Smooth muscle cell (in vitro differentiated cells): ENCODE results near the gene SCUBE1. TPM values are rescaled to one million over a fixed set of nuclear protein-coding genes. Genes with fewer than 3 reads are reported as not detected.
"Not testable (repeated sequence)": the region's sequence is repeated elsewhere in the genome, so short reads cannot be mapped to it uniquely, and the experiment has no call there.

ENCODE experiments used
- DNase-seq: peaks from one replicate; lab custom pipeline; 2025; ENCODE audit not compliant: unreplicated experiment; lab: John Stamatoyannopoulos, UW
- H2AFZ ChIP-seq: fragments of 200-600 bp; sonication (generic); 2 replicates; pipeline ENCODE4 v1.6.0; 2016; ENCODE audit warnings: antibody characterized with exemption, low read depth, mild to moderate bottlenecking
- H3F3A ChIP-seq: fragments of 200-600 bp; sonication (generic); 2 replicates; pipeline ENCODE4 v1.6.0; 2017; ENCODE audit warnings: antibody characterized with exemption, low read depth
- H3K27ac ChIP-seq: fragments of 200-600 bp; sonication (generic); 2 replicates; pipeline ENCODE4 v1.5.1; 2016; ENCODE audit warnings: low read depth, mild to moderate bottlenecking
- H3K27me3 ChIP-seq: fragments of 200-600 bp; sonication (generic); 2 replicates; pipeline ENCODE4 v1.6.1; 2016; ENCODE audit warnings: low read depth, mild to moderate bottlenecking
- H3K36me3 ChIP-seq: fragments of 200-600 bp; sonication (generic); 2 replicates; pipeline ENCODE4 v1.5.1; 2016; ENCODE audit warnings: low read depth
- H3K4me1 ChIP-seq: fragments of 200-600 bp; sonication (generic); 2 replicates; pipeline ENCODE4 v1.5.1; 2016; ENCODE audit warnings: low read depth
- H3K4me2 ChIP-seq: fragments of 200-600 bp; sonication (generic); 2 replicates; pipeline ENCODE4 v1.6.0; 2016; ENCODE audit warnings: mild to moderate bottlenecking
- H3K4me3 ChIP-seq: fragments of 200-600 bp; sonication (generic); 2 replicates; pipeline ENCODE4 v1.5.1; 2016; ENCODE audit warnings: mild to moderate bottlenecking
- H3K79me2 ChIP-seq: fragments of 200-600 bp; sonication (generic); 2 replicates; pipeline ENCODE4 v1.6.0; 2016; ENCODE audit warnings: low read depth, mild to moderate bottlenecking
- H3K9ac ChIP-seq: fragments of 200-600 bp; sonication (generic); 2 replicates; pipeline ENCODE4 v1.6.0; 2016; ENCODE audit warnings: low read depth
- H3K9me3 ChIP-seq: fragments of 200-600 bp; sonication (generic); replicated peaks from 2 replicates; pipeline ENCODE4 v1.5.1; 2016; ENCODE audit warnings: low read depth
- H4K20me1 ChIP-seq: fragments of 200-600 bp; sonication (generic); 2 replicates; pipeline ENCODE4 v1.6.0; 2016; ENCODE audit warnings: low read depth
- CTCF ChIP-seq: fragments of 200-600 bp; sonication (generic); IDR thresholded peaks from 2 replicates; pipeline ENCODE4 v1.5.1; 2017; ENCODE audit warnings: borderline replicate concordance, mild to moderate bottlenecking, antibody characterized with exemption; ENCODE audit not compliant: insufficient read depth, poor library complexity, severe bottlenecking
- WGBS: methylation state at CpG from one replicate; pipeline ENCODE4 v1.1.7; 2016; ENCODE audit warnings: low lambda C conversion rate; 5-methylcytosine and 5-hydroxymethylcytosine counted together
- polyA plus RNA-seq: library from polyadenylated mRNA; unstranded; fragments of >200 nt; fragmentation: Nextera tagmentation; extraction: Ambion mirVana; gene quantifications from 2 replicates; pipeline ENCODE4 v1.2.1, GENCODE V29; 2016
- total RNA-seq: library from RNA; depleted of rRNA; stranded (reverse); fragments of >200 nt; gene quantifications from 2 replicates; pipeline ENCODE4 v1.2.3, GENCODE V29; 2014

SCUBE1 gene
- total and polyA plus RNA-seq, 2 experiments from 2014 or later: 13.4 to 16.3 TPM

GRCh38 chr22:43288378-43288777 is 54.8 kb downstream of the SCUBE1 start:
- DNase-seq: no peak
- Histone ChIP-seq H3K36me3 (no peaks in the 10 kb centered on the region), H3K4me1 (peaks cover 9% of the 10 kb centered on the region), H2AFZ (no peak overlapping the region), H3K79me2 (no peaks in the 10 kb centered on the region), H3K4me3 (no peak overlapping the region), H3K27ac (no peak overlapping the region), H3K9ac (no peak overlapping the region), H3F3A (no peaks in the 10 kb centered on the region), H4K20me1 (no peaks in the 10 kb centered on the region), H3K9me3 (no peaks in the 10 kb centered on the region), H3K27me3 (no peaks in the 10 kb centered on the region), H3K4me2 (no peak overlapping the region)
- 97% methylated on average over 15 of the region's 16 CpGs for WGBS
- TF ChIP-seq CTCF: no peak

GRCh38 chr22:43287441-43287840 is 55.7 kb downstream of the SCUBE1 start:
- Histone ChIP-seq H3K27ac (no peak overlapping the region), H3K27me3 (no peaks in the 10 kb centered on the region), H3K9me3 (no peaks in the 10 kb centered on the region), H3K36me3 (no peaks in the 10 kb centered on the region), H3K4me1 (peaks cover 9% of the 10 kb centered on the region), H3K79me2 (no peaks in the 10 kb centered on the region), H3F3A (no peaks in the 10 kb centered on the region), H3K9ac (no peak overlapping the region), H3K4me2 (no peak overlapping the region), H2AFZ (no peak overlapping the region), H3K4me3 (no peak overlapping the region), H4K20me1 (no peaks in the 10 kb centered on the region)
- 85% methylated on average over 4 of the region's 4 CpGs for WGBS
- TF ChIP-seq CTCF: no peak
- no peak for DNase-seq

- Histone ChIP-seq H3K4me3 (no peak overlapping the region), H3F3A (no peaks in the 10 kb centered on the region), H3K4me1 (peaks cover 3% of the 10 kb centered on the region), H3K9me3 (no peaks in the 10 kb centered on the region), H3K4me2 (no peak overlapping the region), H4K20me1 (no peaks in the 10 kb centered on the region), H3K79me2 (no peaks in the 10 kb centered on the region), H3K27ac (no peak overlapping the region), H3K27me3 (no peaks in the 10 kb centered on the region), H2AFZ (no peak overlapping the region), H3K36me3 (no peaks in the 10 kb centered on the region), H3K9ac (no peak overlapping the region)
- WGBS: 73% methylated on average over 2 of the region's 2 CpGs
- no peak for TF ChIP-seq CTCF
- DNase-seq: no peak
These were observed 61.8 kb downstream of the SCUBE1 start for GRCh38 chr22:43281394-43281793.

- DNase-seq, H3K79me2 ChIP-seq, H3K4me3 ChIP-seq, H4K20me1 ChIP-seq, H3F3A ChIP-seq, H2AFZ ChIP-seq, H3K27me3 ChIP-seq, H3K27ac ChIP-seq, H3K36me3 ChIP-seq, H3K9me3 ChIP-seq, H3K9ac ChIP-seq, H3K4me2 ChIP-seq: not testable (repeated sequence)
- WGBS: 60% methylated on average over 3 of the region's 3 CpGs
- H3K4me1 ChIP-seq: peaks cover 11% of the 10 kb centered on the region
These were observed 62.7 kb downstream of the SCUBE1 start for GRCh38 chr22:43280523-43280886.
